NCI-H69 (cell line): ENCODE results near the gene TMEM217.
"Not testable (repeated sequence)": the region's sequence is repeated elsewhere in the genome, so short reads cannot be mapped to it uniquely, and the experiment has no call there.

Source experiments
- DNase-seq: peaks from one replicate; lab custom pipeline; 2025; lab: John Stamatoyannopoulos, UW

TMEM217 gene

GRCh38 chr6:37257634-37258404 lies at the start of gene TMEM217, which contains the start of gene TBC1D22B:
Gene TMEM217, minus strand, starts transcription at chr6:37258144. Its CDS starts 39,114 bp downstream, at chr6:37219030.
Gene TBC1D22B, plus strand, starts transcription at chr6:37257772. Its CDS starts 146 bp downstream, at chr6:37257918.
- DNase-seq = peak; percentile 99

DNA sequence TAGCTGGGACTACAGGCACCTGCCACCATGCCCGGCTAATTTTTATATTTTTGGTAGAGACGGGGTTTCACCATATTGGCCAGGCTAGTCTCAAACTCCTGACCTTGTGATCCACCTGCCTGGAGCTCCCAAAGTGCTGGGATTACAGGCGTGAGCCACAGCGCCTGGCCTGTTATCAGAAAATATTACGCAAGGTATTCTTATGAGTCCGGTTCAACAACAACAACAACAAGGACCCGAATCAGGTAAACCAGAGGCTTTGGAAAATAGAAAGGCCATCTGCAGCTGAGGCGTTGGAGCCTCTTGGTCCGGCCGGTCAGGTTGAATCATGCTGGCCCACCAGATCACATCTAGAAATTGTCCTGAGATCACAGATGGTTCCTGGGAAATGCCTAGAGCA lies 49.5 kb upstream of the TMEM217 start:
- DNase-seq = not testable (repeated sequence)

DNA sequence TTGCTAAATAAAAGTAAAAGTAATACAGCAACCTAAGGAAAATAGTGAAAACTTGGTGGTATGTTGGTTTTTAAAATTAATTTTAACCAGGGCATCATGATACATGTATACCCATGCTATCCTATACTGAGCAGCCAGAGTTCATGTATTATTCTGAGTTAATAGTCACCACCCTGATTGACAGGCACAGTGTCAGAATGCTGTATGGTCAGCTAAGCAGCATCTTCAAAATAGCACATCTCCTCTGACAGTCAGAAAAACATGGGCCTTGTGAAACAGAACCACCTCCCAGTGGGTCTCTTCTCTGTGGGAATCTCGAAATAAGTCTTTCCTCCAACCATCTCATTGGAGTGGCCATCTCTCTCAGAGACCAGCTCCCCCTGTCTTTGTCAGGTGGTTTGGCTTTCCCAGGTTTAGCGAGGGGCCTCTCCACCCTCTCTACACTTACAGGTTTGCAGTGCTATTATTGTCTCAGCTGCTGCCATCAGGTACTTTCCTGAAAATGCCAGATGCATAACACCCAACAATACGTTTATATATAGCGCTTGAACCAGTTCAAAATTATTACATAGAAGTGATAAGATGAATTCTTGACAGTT lies 48.8 kb upstream of the TMEM217 start:
- DNase-seq = peak; percentile 46

GRCh38 chr6:37305841-37306425 lies 48.0 kb upstream of the TMEM217 start:
- DNase-seq = no peak

DNA sequence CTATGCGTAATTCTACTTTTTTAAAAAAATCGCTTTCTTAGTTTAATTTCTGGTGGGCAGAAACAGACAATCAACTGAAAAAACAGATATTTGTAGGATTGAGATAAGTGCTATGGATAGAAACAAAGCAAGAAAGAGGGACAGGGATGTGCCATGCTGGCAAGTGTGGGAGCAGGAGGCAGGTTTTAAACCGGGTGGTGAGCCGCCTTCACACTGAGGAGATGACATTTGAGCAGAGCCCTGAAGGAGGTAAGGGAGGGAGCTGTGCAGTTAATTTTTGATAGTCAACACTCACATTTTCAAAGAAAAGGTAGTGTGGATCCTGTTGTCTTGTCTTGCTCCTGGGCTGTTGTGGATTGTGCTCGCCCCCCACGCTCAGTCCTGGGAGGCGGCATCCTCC lies 46.8 kb upstream of the TMEM217 start:
- DNase-seq = no peak

- DNase-seq = peak; percentile 59
These were observed 46.1 kb upstream of the TMEM217 start for GRCh38 chr6:37303891-37304503.

- no peak for DNase-seq
These were observed 45.2 kb upstream of the TMEM217 start for GRCh38 chr6:37303091-37303660.

- DNase-seq = no peak
These were observed 44.2 kb upstream of the TMEM217 start for GRCh38 chr6:37302086-37302686.

GRCh38 chr6:37299990-37300389 lies 42.0 kb upstream of the TMEM217 start:
- DNase-seq = no peak

GRCh38 chr6:37298958-37299357 lies 41.0 kb upstream of the TMEM217 start:
- no peak for DNase-seq

DNA sequence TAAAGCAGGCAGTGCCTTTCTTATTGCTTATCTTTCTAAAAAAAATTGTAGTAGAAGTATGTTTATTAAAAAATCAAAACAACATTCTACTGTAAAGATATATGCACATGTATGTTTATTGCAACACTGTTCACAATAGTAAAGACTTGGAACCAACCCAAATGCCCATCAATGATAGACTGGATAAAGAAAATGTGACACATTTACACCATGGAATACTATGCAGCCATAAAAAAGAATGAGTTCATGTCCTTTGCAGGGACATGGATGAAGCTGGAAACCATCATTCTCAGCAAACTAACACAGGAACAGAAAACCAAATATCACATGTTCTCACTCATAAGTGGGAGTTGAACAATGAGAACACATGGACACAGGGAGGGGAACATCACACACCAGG lies 39.7 kb upstream of the TMEM217 start:
- not testable (repeated sequence) for DNase-seq

DNA sequence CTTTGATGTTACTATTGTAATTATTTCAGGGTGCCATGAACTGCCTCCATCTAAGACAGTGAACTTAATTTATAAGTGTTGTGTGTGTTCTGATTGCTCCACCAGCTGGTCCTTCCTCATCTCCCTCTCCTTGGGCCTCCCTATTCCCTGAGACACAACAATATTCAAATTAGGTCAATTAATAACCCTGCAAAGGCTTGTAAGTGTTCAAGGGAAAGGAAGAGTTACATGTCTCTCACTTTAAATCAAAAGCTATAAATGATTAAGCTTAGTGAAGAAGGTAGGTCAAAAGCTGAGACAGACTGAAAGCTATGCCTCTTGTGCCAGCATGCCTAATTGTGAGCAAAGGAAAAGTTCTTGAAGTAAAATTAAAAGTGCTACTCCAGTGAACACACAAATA lies 35.5 kb upstream of the TMEM217 start:
- DNase-seq = no peak

DNA sequence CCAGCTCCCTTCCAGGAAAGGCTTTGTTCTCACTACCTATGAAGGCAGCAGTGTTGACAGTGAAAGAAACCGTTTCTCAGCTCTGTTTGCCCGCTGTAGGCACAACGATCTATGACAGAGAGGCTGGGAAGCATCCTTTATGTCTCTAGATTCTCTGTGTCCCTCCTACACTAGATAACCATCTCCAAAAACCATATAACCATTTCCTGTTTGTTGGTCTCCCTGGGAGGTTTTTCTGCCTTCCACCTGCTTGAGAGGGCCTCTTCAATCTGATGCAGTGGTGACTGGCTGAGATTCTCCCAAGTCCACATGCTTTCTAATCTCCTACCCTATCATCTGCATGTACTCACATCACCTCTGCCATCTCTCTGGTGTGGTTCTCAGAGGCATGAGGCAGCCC lies 32.0 kb upstream of the TMEM217 start:
- DNase-seq = no peak

GRCh38 chr6:37288247-37288646 lies 30.3 kb upstream of the TMEM217 start:
- no peak for DNase-seq

- no peak for DNase-seq
These were observed 29.7 kb upstream of the TMEM217 start for GRCh38 chr6:37287519-37288157.

DNA sequence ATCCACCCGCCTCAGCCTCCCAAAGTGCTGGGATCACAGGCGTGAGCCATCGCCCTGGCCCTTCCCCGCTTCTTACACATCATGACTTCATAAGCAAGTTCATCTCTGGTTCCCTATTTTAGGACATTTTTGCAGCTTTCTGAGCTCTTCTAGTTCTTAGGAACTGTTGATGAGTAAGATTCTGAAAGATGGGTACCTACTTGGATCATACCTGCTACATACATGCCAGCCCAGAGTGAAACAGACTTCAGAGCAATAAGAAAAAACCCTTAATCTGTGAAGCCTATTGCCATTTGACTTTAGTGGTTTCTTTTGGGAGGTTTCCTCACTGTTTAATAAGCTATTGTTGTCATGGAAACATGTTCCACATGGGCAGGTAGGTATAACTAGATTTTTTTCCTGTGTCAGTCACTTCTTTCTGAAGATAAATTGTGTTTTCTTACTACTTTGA lies 27.9 kb upstream of the TMEM217 start:
- no peak for DNase-seq

GRCh38 chr6:37284781-37285180 lies 26.8 kb upstream of the TMEM217 start:
- DNase-seq = no peak

DNA sequence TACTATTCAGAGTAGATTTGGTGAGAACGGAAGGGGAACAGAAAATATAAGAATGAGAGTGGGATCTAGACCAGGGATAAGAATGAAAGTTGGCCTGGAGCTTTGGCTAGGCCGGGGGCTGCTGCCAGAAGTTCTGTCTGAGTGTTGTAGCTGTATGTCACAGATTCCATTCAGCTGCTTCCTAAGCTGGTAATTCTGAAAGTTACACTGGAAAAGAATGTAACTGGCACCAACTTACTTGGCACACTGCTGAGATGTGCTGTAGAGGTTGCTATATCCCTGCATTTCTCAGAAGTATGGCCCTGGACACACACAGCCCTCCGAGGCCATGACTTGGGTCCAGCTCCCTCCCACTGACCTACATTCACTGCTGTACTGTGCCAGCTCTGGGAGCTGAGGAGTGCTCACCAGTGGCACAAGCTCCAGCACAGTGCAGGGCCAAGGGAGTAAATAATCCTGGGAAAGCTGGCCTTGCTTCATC lies 25.8 kb upstream of the TMEM217 start:
- no peak for DNase-seq

DNA sequence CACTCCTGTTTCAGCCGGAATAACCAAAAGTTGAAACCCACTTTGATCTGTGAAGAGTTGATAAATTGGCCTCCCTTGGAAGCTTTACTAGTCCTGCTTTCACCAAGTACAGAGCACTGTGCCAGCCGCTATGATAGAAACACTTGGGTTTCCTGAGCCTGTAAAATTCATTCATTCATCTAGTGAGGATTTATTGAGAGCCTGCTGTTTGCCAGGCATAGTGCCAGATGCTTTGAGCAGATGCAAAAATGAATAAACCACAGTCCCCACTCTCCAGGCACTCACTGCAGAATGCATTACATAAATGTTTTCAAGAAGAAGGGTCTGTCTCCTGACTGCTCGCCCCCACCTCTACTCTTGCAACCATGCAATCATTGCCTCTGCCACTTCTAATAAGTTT lies 25.3 kb upstream of the TMEM217 start:
- DNase-seq = no peak

GRCh38 chr6:37282371-37282770 lies 24.4 kb upstream of the TMEM217 start:
- no peak for DNase-seq

GRCh38 chr6:37280162-37280887 lies 22.4 kb upstream of the TMEM217 start:
- DNase-seq = peak; percentile 58
